ENCODE results near the gene CRTAC1. TPM values are rescaled to one million over a fixed set of nuclear protein-coding genes. Genes with fewer than 3 reads are reported as not detected.
A peak's percentile ranks its signal among the peaks of the same experiment; 100 is the strongest.

Gene CRTAC1
- polyA plus RNA-seq, 2 of the 4 experiments (the other 2 are of a cell fraction) = 0.32 to 0.39 TPM

DNA sequence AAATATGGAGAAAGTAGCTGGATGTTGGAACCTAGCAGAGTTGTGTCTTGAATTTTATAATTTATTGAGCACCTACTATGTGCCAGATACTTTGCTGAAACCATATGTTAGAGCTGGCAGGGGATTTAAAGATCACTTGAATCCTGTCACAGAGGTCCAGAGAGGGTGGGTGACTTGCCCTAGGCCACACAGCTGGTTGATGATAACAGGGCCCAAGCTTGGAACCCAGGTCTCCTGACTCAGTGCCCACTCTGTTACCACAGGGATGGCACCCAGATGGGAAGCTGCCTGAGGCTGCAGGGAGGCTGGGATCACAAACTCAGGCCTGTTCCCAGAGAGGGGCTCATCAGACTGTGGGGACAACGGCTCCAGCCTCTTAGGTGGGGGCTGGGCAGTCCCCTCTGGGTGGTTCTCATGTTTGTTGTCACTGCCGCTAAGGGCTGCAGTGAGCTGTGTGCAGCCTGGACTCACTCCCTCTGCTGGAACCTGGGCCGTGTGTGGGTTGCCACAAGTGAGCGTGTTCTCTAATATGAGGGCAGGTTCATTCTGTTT, 162.2 kb downstream of the CRTAC1 start:
- no peak overlapping the region for H3K4me2 ChIP-seq
- 93% methylated on average over 3 of the region's 4 CpGs for WGBS (ENCODE audit: missing lambda C conversion rate)
- no peak for FAIRE-seq
- H3K4me3 ChIP-seq = no peak overlapping the region
- peaks cover 12% of the 10 kb centered on the region for H3K4me1 ChIP-seq
- no peak for DNase-seq (ENCODE audit: low read depth in 1 of 2, low spot score in 1 of 2)
- no peak for TF ChIP-seq KDM1A (IDR thresholded peaks at IDR 0.05; ENCODE audit: low read depth)
- TF ChIP-seq, protein P1, sequence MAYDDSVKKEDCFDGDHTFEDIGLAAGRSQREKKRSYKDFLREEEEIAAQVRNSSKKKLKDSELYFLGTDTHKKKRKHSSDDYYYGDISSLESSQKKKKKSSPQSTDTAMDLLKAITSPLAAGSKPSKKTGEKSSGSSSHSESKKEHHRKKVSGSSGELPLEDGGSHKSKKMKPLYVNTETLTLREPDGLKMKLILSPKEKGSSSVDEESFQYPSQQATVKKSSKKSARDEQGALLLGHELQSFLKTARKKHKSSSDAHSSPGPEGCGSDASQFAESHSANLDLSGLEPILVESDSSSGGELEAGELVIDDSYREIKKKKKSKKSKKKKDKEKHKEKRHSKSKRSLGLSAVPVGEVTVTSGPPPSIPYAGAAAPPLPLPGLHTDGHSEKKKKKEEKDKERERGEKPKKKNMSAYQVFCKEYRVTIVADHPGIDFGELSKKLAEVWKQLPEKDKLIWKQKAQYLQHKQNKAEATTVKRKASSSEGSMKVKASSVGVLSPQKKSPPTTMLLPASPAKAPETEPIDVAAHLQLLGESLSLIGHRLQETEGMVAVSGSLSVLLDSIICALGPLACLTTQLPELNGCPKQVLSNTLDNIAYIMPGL (CRISPR knock-in tag; IDR thresholded peaks at IDR 0.05; ENCODE audit: borderline replicate concordance) = no peak
- TF ChIP-seq BCL3 (IDR thresholded peaks at IDR 0.05) = no peak
- TF ChIP-seq, protein P2, sequence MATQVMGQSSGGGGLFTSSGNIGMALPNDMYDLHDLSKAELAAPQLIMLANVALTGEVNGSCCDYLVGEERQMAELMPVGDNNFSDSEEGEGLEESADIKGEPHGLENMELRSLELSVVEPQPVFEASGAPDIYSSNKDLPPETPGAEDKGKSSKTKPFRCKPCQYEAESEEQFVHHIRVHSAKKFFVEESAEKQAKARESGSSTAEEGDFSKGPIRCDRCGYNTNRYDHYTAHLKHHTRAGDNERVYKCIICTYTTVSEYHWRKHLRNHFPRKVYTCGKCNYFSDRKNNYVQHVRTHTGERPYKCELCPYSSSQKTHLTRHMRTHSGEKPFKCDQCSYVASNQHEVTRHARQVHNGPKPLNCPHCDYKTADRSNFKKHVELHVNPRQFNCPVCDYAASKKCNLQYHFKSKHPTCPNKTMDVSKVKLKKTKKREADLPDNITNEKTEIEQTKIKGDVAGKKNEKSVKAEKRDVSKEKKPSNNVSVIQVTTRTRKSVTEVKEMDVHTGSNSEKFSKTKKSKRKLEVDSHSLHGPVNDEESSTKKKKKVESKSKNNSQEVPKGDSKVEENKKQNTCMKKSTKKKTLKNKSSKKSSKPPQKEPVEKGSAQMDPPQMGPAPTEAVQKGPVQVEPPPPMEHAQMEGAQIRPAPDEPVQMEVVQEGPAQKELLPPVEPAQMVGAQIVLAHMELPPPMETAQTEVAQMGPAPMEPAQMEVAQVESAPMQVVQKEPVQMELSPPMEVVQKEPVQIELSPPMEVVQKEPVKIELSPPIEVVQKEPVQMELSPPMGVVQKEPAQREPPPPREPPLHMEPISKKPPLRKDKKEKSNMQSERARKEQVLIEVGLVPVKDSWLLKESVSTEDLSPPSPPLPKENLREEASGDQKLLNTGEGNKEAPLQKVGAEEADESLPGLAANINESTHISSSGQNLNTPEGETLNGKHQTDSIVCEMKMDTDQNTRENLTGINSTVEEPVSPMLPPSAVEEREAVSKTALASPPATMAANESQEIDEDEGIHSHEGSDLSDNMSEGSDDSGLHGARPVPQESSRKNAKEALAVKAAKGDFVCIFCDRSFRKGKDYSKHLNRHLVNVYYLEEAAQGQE (IDR thresholded peaks at IDR 0.05) = no peak
- TF ChIP-seq, protein P3, sequence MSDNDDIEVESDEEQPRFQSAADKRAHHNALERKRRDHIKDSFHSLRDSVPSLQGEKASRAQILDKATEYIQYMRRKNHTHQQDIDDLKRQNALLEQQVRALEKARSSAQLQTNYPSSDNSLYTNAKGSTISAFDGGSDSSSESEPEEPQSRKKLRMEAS (IDR thresholded peaks at IDR 0.05) = no peak
- no peak for TF ChIP-seq HEYL (CRISPR knock-in tag; IDR thresholded peaks at IDR 0.05)
- no peak for TF ChIP-seq KDM5A (IDR thresholded peaks at IDR 0.05)
- no peak for TF ChIP-seq HDAC2 (IDR thresholded peaks at IDR 0.05)
- no peak for TF ChIP-seq BHLHE40 (IDR thresholded peaks at IDR 0.05; ENCODE audit: low read depth, low read length)
- H3K9me3 ChIP-seq = no peaks in the 10 kb centered on the region
- POLR2A ChIA-PET = interaction anchor here (1.5 kb wide), 2 partner anchors 20 to 77 kb away, joined by 5 to 6 read pairs; no protein-coding TSS in a partner anchor
- ATAC-seq = no peak
- H3K27ac ChIP-seq = peak overlapping the region in 1 of 2 experiments; percentile 89; a peak in 3 of 6 replicates
- CTCF ChIA-PET = interaction anchor here (0.6 to 21.3 kb wide), 31 partner anchors 8 to 200 kb away, joined by 3 to 649 read pairs (median 10); partner anchors contain the start of genes GOLGA7B, MARVELD1, SFRP5 and ZFYVE27

DNA sequence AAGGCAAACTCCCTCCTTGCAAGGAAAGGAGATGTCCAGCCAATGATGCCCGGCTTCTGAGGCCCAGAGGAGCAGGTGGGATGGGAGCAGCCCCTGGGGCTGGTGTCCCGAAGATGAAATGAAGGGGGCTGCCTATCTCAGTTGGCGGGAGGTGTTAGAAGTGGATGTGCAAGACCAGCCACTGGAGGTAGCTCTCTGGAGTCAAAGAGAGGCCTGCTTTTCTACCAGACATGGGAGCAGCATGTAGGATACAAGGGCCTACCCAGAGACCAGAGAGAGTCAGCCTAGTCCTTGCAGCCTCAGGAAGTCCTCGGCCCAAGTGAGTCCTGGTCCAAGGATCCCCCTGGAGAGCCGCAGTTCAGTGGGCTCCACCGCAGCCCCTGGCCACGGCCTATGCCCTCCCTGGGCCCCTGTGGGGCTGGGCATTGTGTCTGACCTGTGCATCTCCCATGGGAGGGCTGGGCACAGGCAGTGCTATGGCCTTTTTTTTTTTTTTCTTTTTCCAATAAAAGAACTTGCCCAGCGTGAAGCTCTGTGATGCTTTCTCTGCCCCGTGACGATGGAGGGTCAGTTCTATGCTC, 163.1 kb downstream of the CRTAC1 start:
- ATAC-seq (no peak), FAIRE-seq (no peak)
- POLR2A ChIA-PET = no interaction called here

GRCh38 chr10:97866524-97867219, 163.7 kb downstream of the CRTAC1 start:
- POLR2A ChIA-PET = no interaction called here
- peaks cover 25% of the 10 kb centered on the region for H3K4me1 ChIP-seq
- CTCF ChIA-PET = interaction anchor here (1.0 to 21.3 kb wide), 8 partner anchors 18 to 175 kb away, joined by 3 to 649 read pairs (median 46); no protein-coding TSS in a partner anchor
- TF ChIP-seq MAFK (IDR thresholded peaks at IDR 0.05; ENCODE audit: partially characterized antibody) (no peak), RAD21 (conservative IDR thresholded peaks at IDR 0.05 in 1 of 2, IDR thresholded peaks at IDR 0.05 in 1 of 2) (peak in 1 of 2 experiments; percentile 25; a peak in 3 of 5 replicates)
- DNase-seq (ENCODE audit: low read depth in 1 of 2, low spot score in 1 of 2) (no peak), FAIRE-seq (no peak), ATAC-seq (no peak)
- 91% methylated on average over 10 of the region's 10 CpGs for WGBS (ENCODE audit: missing lambda C conversion rate)
- H3K27ac ChIP-seq = peak overlapping the region in 1 of 2 experiments; percentile 13; a peak in 1 of 6 replicates
- no peak overlapping the region for H3K4me3 ChIP-seq
- no peaks in the 10 kb centered on the region for H3K9me3 ChIP-seq
- no peak overlapping the region for H3K4me2 ChIP-seq

More for the DNA sequence above, 163.1 kb downstream of the CRTAC1 start:
- H3K27ac ChIP-seq = peak overlapping the region in 1 of 2 experiments; percentile 13; a peak in 1 of 6 replicates
- no peaks in the 10 kb centered on the region for H3K9me3 ChIP-seq
- WGBS (ENCODE audit: missing lambda C conversion rate) = 75% methylated on average over 10 of the region's 10 CpGs
- CTCF ChIA-PET = interaction anchor here (0.6 to 21.3 kb wide), 15 partner anchors 8 to 198 kb away, joined by 3 to 649 read pairs (median 15); no protein-coding TSS in a partner anchor
- TF ChIP-seq RARB (CRISPR knock-in tag; IDR thresholded peaks at IDR 0.05) (no peak), TFCP2L1 (CRISPR knock-in tag; IDR thresholded peaks at IDR 0.05) (no peak), ZSCAN20 (CRISPR knock-in tag; IDR thresholded peaks at IDR 0.05) (no peak), FOXS1 (CRISPR knock-in tag; IDR thresholded peaks at IDR 0.05) (no peak), EHMT2 (IDR thresholded peaks at IDR 0.05; ENCODE audit: low read depth) (no peak)
- no peak for DNase-seq (ENCODE audit: low read depth in 1 of 2, low spot score in 1 of 2)
- H3K4me3 ChIP-seq = no peak overlapping the region
- H3K4me1 ChIP-seq = peaks cover 19% of the 10 kb centered on the region
- no peak overlapping the region for H3K4me2 ChIP-seq

All from A549 (cell line).